H1 (cell line): ENCODE results near the gene ZDHHC9.

ENCODE experiments used
- CTBP2 ChIP-seq: IDR thresholded peaks from 2 replicates; pipeline ENCODE4 v1.7.0; 2011; ENCODE audit warnings: borderline replicate concordance, mild to moderate bottlenecking, moderate library complexity, mixed read lengths, low read length; ENCODE audit not compliant: insufficient read depth, insufficient read length
- CTCF ChIP-seq, 3 experiments: IDR thresholded peaks; 1 replicate in 2 of 3; 2 replicates in 1 of 3; pipeline versions ENCODE4 v1.5.1 to v1.6.1; 2011; ENCODE audit warnings: low read length in 3 of 3, mild to moderate bottlenecking in 3 of 3, inconsistent platforms in 2 of 3, low read depth in 1 of 3, moderate library complexity in 1 of 3; ENCODE audit not compliant: insufficient read depth in 1 of 3; ENCODE audit errors: control extremely low read depth in 1 of 3
- GABPA ChIP-seq: IDR thresholded peaks from 2 replicates; pipeline ENCODE4 v1.6.1; 2011; ENCODE audit warnings: mild to moderate bottlenecking, low read length, moderate library complexity, borderline replicate concordance; ENCODE audit not compliant: insufficient read depth
- POLR2AphosphoS5 ChIP-seq: IDR thresholded peaks from 2 replicates; pipeline ENCODE4 v1.6.1; 2011; ENCODE audit warnings: low read depth, low read length
- RAD21 ChIP-seq, 2 experiments: IDR thresholded peaks in 1 of 2; conservative IDR thresholded peaks in 1 of 2; 2 replicates each; pipeline ENCODE4 v1.6.1; 2011; ENCODE audit warnings: low read depth in 2 of 2, low read length in 2 of 2, improper control_type of control experiment in 1 of 2, inconsistent platforms in 1 of 2, mild to moderate bottlenecking in 1 of 2, moderate library complexity in 1 of 2
- SRF ChIP-seq: IDR thresholded peaks from 2 replicates; pipeline ENCODE4 v1.6.1; 2011; ENCODE audit warnings: mild to moderate bottlenecking, low read depth, low read length, moderate library complexity
- TAF1 ChIP-seq: IDR thresholded peaks from 2 replicates; pipeline ENCODE4 v1.6.1; 2011; ENCODE audit warnings: mild to moderate bottlenecking, low read depth, low read length
- ZNF274 ChIP-seq: IDR thresholded peaks from 2 replicates; pipeline ENCODE4 v1.7.0; 2012; ENCODE audit warnings: low read length, borderline replicate concordance; ENCODE audit errors: extremely low read depth

- TF ChIP-seq POLR2AphosphoS5 (no peak), SRF (no peak), CTBP2 (no peak), CTCF (IDR thresholded peaks at IDR 0.05; ENCODE audit: control extremely low read depth in 1 of 3, insufficient read depth in 1 of 3, low read depth in 1 of 3, low read length in 3 of 3) (no peak), TAF1 (no peak), ZNF274 (no peak), RAD21 (IDR thresholded peaks at IDR 0.05 in 1 of 2, conservative IDR thresholded peaks at IDR 0.05 in 1 of 2; ENCODE audit: low read depth in 2 of 2, low read length in 2 of 2) (no peak), GABPA (no peak)
These were observed 83.5 kb downstream of the ZDHHC9 start for GRCh38 chrX:129760155-129760554.
